Smooth muscle cell (in vitro differentiated cells): Measurements from ENCODE around the gene PROX2. TPM values are rescaled to one million over a fixed set of nuclear protein-coding genes. Genes with fewer than 3 reads are reported as not detected.

Experiments used
- DNase-seq: peaks from one replicate; lab custom pipeline; 2025; ENCODE audit not compliant: unreplicated experiment; lab: John Stamatoyannopoulos, UW
- H2AFZ ChIP-seq: fragments of 200-600 bp; sonication (generic); 2 replicates; pipeline ENCODE4 v1.6.0; 2016; ENCODE audit warnings: antibody characterized with exemption, low read depth, mild to moderate bottlenecking
- H3F3A ChIP-seq: fragments of 200-600 bp; sonication (generic); 2 replicates; pipeline ENCODE4 v1.6.0; 2017; ENCODE audit warnings: antibody characterized with exemption, low read depth
- H3K27ac ChIP-seq: fragments of 200-600 bp; sonication (generic); 2 replicates; pipeline ENCODE4 v1.5.1; 2016; ENCODE audit warnings: low read depth, mild to moderate bottlenecking
- H3K27me3 ChIP-seq: fragments of 200-600 bp; sonication (generic); 2 replicates; pipeline ENCODE4 v1.6.1; 2016; ENCODE audit warnings: low read depth, mild to moderate bottlenecking
- H3K36me3 ChIP-seq: fragments of 200-600 bp; sonication (generic); 2 replicates; pipeline ENCODE4 v1.5.1; 2016; ENCODE audit warnings: low read depth
- H3K4me1 ChIP-seq: fragments of 200-600 bp; sonication (generic); 2 replicates; pipeline ENCODE4 v1.5.1; 2016; ENCODE audit warnings: low read depth
- H3K4me2 ChIP-seq: fragments of 200-600 bp; sonication (generic); 2 replicates; pipeline ENCODE4 v1.6.0; 2016; ENCODE audit warnings: mild to moderate bottlenecking
- H3K4me3 ChIP-seq: fragments of 200-600 bp; sonication (generic); 2 replicates; pipeline ENCODE4 v1.5.1; 2016; ENCODE audit warnings: mild to moderate bottlenecking
- H3K79me2 ChIP-seq: fragments of 200-600 bp; sonication (generic); 2 replicates; pipeline ENCODE4 v1.6.0; 2016; ENCODE audit warnings: low read depth, mild to moderate bottlenecking
- H3K9ac ChIP-seq: fragments of 200-600 bp; sonication (generic); 2 replicates; pipeline ENCODE4 v1.6.0; 2016; ENCODE audit warnings: low read depth
- H3K9me3 ChIP-seq: fragments of 200-600 bp; sonication (generic); replicated peaks from 2 replicates; pipeline ENCODE4 v1.5.1; 2016; ENCODE audit warnings: low read depth
- H4K20me1 ChIP-seq: fragments of 200-600 bp; sonication (generic); 2 replicates; pipeline ENCODE4 v1.6.0; 2016; ENCODE audit warnings: low read depth
- CTCF ChIP-seq: fragments of 200-600 bp; sonication (generic); IDR thresholded peaks from 2 replicates; pipeline ENCODE4 v1.5.1; 2017; ENCODE audit warnings: borderline replicate concordance, mild to moderate bottlenecking, antibody characterized with exemption; ENCODE audit not compliant: insufficient read depth, poor library complexity, severe bottlenecking
- WGBS: methylation state at CpG from one replicate; pipeline ENCODE4 v1.1.7; 2016; ENCODE audit warnings: low lambda C conversion rate; 5-methylcytosine and 5-hydroxymethylcytosine counted together
- polyA plus RNA-seq: library from polyadenylated mRNA; unstranded; fragments of >200 nt; fragmentation: Nextera tagmentation; extraction: Ambion mirVana; gene quantifications from 2 replicates; pipeline ENCODE4 v1.2.1, GENCODE V29; 2016
- total RNA-seq: library from RNA; depleted of rRNA; stranded (reverse); fragments of >200 nt; gene quantifications from 2 replicates; pipeline ENCODE4 v1.2.3, GENCODE V29; 2014

Gene PROX2
- total and polyA plus RNA-seq, 2 experiments from 2014 or later = 0.08 TPM; not detected in 1

GRCh38 chr14:74865156-74865555 is 10.8 kb downstream of the PROX2 start:
- Histone ChIP-seq H3K27me3 (no peaks in the 10 kb centered on the region), H3F3A (no peaks in the 10 kb centered on the region), H3K79me2 (no peaks in the 10 kb centered on the region), H3K27ac (no peak overlapping the region), H3K4me3 (no peak overlapping the region), H3K4me1 (no peaks in the 10 kb centered on the region), H3K36me3 (no peaks in the 10 kb centered on the region), H3K9ac (no peak overlapping the region), H3K4me2 (no peak overlapping the region), H2AFZ (no peak overlapping the region), H3K9me3 (no peaks in the 10 kb centered on the region), H4K20me1 (no peaks in the 10 kb centered on the region)
- TF ChIP-seq CTCF = no peak
- WGBS = 91% methylated on average over 5 of the region's 5 CpGs
- no peak for DNase-seq

- no peak overlapping the region for H3K4me3 ChIP-seq
- 92% methylated on average over 9 of the region's 9 CpGs for WGBS
- H3K9ac ChIP-seq = no peak overlapping the region
- no peaks in the 10 kb centered on the region for H3K27me3 ChIP-seq
- H3K4me1 ChIP-seq = no peaks in the 10 kb centered on the region
- H3K79me2 ChIP-seq = no peaks in the 10 kb centered on the region
- H3F3A ChIP-seq = no peaks in the 10 kb centered on the region
- no peak overlapping the region for H2AFZ ChIP-seq
- H3K27ac ChIP-seq = no peak overlapping the region
- H3K4me2 ChIP-seq = no peak overlapping the region
- no peaks in the 10 kb centered on the region for H4K20me1 ChIP-seq
- no peak for TF ChIP-seq CTCF
- H3K9me3 ChIP-seq = no peaks in the 10 kb centered on the region
- H3K36me3 ChIP-seq = no peaks in the 10 kb centered on the region
- DNase-seq = no peak
Observed at GRCh38 chr14:74864198-74864597, 11.7 kb downstream of the PROX2 start.

DNA sequence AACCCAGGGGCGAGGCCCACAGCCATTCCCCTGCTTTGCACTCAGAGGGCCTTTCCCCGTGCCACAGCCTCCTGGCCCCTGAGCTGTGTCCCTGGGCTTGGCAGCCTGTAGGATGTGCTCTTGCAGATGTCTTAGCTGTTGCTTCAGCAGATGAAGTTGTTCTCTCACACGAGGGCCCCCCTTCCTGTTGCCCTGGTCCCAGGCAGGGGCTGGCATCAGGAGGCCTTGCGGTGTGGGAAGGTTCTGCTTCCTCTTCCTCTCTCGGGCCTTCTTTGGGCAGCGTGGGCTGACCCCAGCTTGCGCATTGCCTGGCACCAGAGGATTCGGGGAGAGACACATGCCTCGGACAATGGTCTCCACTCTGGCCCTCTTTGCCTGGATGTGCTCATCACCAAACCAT is 12.7 kb downstream of the PROX2 start:
- TF ChIP-seq CTCF = no peak
- Histone ChIP-seq H2AFZ (no peak overlapping the region), H3K36me3 (no peaks in the 10 kb centered on the region), H3K27me3 (no peaks in the 10 kb centered on the region), H3K9me3 (no peaks in the 10 kb centered on the region), H3K4me1 (no peaks in the 10 kb centered on the region), H3K9ac (no peak overlapping the region), H4K20me1 (no peaks in the 10 kb centered on the region), H3F3A (no peaks in the 10 kb centered on the region), H3K4me3 (no peak overlapping the region), H3K4me2 (no peak overlapping the region), H3K27ac (no peak overlapping the region), H3K79me2 (no peaks in the 10 kb centered on the region)
- DNase-seq = no peak
- 96% methylated on average over 9 of the region's 9 CpGs for WGBS

- no peak for TF ChIP-seq CTCF
- DNase-seq = no peak
- no peaks in the 10 kb centered on the region for H3K9me3 ChIP-seq
- no peaks in the 10 kb centered on the region for H3K27me3 ChIP-seq
- no peak overlapping the region for H3K27ac ChIP-seq
- H3K4me1 ChIP-seq = no peaks in the 10 kb centered on the region
- no peak overlapping the region for H3K4me2 ChIP-seq
- no peaks in the 10 kb centered on the region for H3K79me2 ChIP-seq
- WGBS = 88% methylated on average over 3 of the region's 3 CpGs
- no peaks in the 10 kb centered on the region for H3K36me3 ChIP-seq
- H2AFZ ChIP-seq = no peak overlapping the region
- H4K20me1 ChIP-seq = no peaks in the 10 kb centered on the region
- H3K4me3 ChIP-seq = no peak overlapping the region
- no peak overlapping the region for H3K9ac ChIP-seq
- no peaks in the 10 kb centered on the region for H3F3A ChIP-seq
Observed at GRCh38 chr14:74861734-74862090, 14.2 kb downstream of the PROX2 start.
